ENCODE data around the gene SFMBT2.

The SFMBT2 gene

GRCh38 chr10:7435674-7436073 is 24.8 kb upstream of the SFMBT2 start:
- Histone ChIP-seq H3K4me3 (ENCODE audit: low read length) (no peak overlapping the region), H3K9me3 (ENCODE audit: control insufficient read depth, insufficient read depth, low read length) (no peaks in the 10 kb centered on the region), H3K79me2 (ENCODE audit: control insufficient read depth, low read length) (no peaks in the 10 kb centered on the region), H3K27me3 (ENCODE audit: control insufficient read depth, low read length) (no peaks in the 10 kb centered on the region), H3F3A (ENCODE audit: control insufficient read depth, insufficient read depth) (peaks cover 8% of the 10 kb centered on the region), H3K36me3 (ENCODE audit: control insufficient read depth, low read length) (no peaks in the 10 kb centered on the region), H3K4me1 (ENCODE audit: control insufficient read depth, low read length) (peaks cover 63% of the 10 kb centered on the region), H3K4me2 (ENCODE audit: low read length) (peak overlapping the region; percentile 67; the same call in 1 of the 2 replicates), H4K20me1 (ENCODE audit: control insufficient read depth, insufficient read depth, low read depth, low read length) (no peaks in the 10 kb centered on the region), H3K9me2 (replicated peaks; ENCODE audit: control insufficient read depth, low read length) (no peaks in the 10 kb centered on the region), H3K27ac (ENCODE audit: low read depth, low read length) (no peak overlapping the region)
- TF ChIP-seq CTCF (IDR thresholded peaks at IDR 0.05; ENCODE audit: low read depth, low read length, poor library complexity, severe bottlenecking) (no peak), EZH2phosphoT487 (IDR thresholded peaks at IDR 0.05; ENCODE audit: borderline replicate concordance, low read length) (no peak)

- Histone ChIP-seq H3K79me2 (ENCODE audit: control insufficient read depth, low read length) (no peaks in the 10 kb centered on the region), H3K4me3 (ENCODE audit: low read length) (no peak overlapping the region), H3K4me2 (ENCODE audit: low read length) (no peak overlapping the region), H4K20me1 (ENCODE audit: control insufficient read depth, insufficient read depth, low read depth, low read length) (no peaks in the 10 kb centered on the region), H3K9me3 (ENCODE audit: control insufficient read depth, insufficient read depth, low read length) (no peaks in the 10 kb centered on the region), H3F3A (ENCODE audit: control insufficient read depth, insufficient read depth) (peaks cover 8% of the 10 kb centered on the region), H3K36me3 (ENCODE audit: control insufficient read depth, low read length) (no peaks in the 10 kb centered on the region), H3K27ac (ENCODE audit: low read depth, low read length) (no peak overlapping the region), H3K4me1 (ENCODE audit: control insufficient read depth, low read length) (peaks cover 56% of the 10 kb centered on the region), H3K27me3 (ENCODE audit: control insufficient read depth, low read length) (no peaks in the 10 kb centered on the region), H3K9me2 (replicated peaks; ENCODE audit: control insufficient read depth, low read length) (no peaks in the 10 kb centered on the region)
- TF ChIP-seq EZH2phosphoT487 (IDR thresholded peaks at IDR 0.05; ENCODE audit: borderline replicate concordance, low read length) (no peak), CTCF (IDR thresholded peaks at IDR 0.05; ENCODE audit: low read depth, low read length, poor library complexity, severe bottlenecking) (no peak)
Observed at GRCh38 chr10:7434378-7434777, 23.5 kb upstream of the SFMBT2 start.

GRCh38 chr10:7433861-7434260 is 23.0 kb upstream of the SFMBT2 start:
- Histone ChIP-seq H3K4me3 (ENCODE audit: low read length) (no peak overlapping the region), H3K27me3 (ENCODE audit: control insufficient read depth, low read length) (no peaks in the 10 kb centered on the region), H3K79me2 (ENCODE audit: control insufficient read depth, low read length) (no peaks in the 10 kb centered on the region), H3K9me2 (replicated peaks; ENCODE audit: control insufficient read depth, low read length) (no peaks in the 10 kb centered on the region), H3K4me1 (ENCODE audit: control insufficient read depth, low read length) (peaks cover 51% of the 10 kb centered on the region), H3F3A (ENCODE audit: control insufficient read depth, insufficient read depth) (peaks cover 8% of the 10 kb centered on the region), H3K9me3 (ENCODE audit: control insufficient read depth, insufficient read depth, low read length) (no peaks in the 10 kb centered on the region), H3K27ac (ENCODE audit: low read depth, low read length) (no peak overlapping the region), H4K20me1 (ENCODE audit: control insufficient read depth, insufficient read depth, low read depth, low read length) (no peaks in the 10 kb centered on the region), H3K4me2 (ENCODE audit: low read length) (no peak overlapping the region), H3K36me3 (ENCODE audit: control insufficient read depth, low read length) (no peaks in the 10 kb centered on the region)
- TF ChIP-seq CTCF (IDR thresholded peaks at IDR 0.05; ENCODE audit: low read depth, low read length, poor library complexity, severe bottlenecking) (no peak), EZH2phosphoT487 (IDR thresholded peaks at IDR 0.05; ENCODE audit: borderline replicate concordance, low read length) (no peak)
